ENCODE measurements around the gene SBK2. TPM values are rescaled to one million over a fixed set of nuclear protein-coding genes. Genes with fewer than 3 reads are reported as not detected.

The SBK2 gene
- total and polyA plus RNA-seq, 9 of the 15 experiments (the other 6 are each of a cell fraction or from before 2014, with no cell fraction given), result not detected

DNA sequence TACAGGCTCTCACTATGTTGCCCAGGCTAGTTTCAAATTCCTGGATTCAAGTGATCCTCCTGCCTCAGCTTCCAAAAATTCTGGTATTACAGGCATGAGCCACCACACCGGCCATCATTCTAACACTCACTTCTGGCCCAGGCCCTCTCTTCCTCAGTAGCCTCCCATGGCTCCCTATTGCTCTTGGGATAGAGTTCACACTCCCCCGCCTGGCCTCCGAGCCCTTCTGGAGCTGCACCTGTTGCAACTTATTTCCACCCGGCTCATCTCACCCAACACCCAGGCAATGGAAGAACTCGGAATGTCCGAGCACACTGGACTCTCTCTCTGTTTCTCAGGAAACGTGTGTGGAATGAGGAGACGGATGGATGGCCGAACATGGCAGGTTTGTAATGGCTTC lies 17.4 kb upstream of the SBK2 start (continued):
- TF ChIP-seq, protein P1, sequence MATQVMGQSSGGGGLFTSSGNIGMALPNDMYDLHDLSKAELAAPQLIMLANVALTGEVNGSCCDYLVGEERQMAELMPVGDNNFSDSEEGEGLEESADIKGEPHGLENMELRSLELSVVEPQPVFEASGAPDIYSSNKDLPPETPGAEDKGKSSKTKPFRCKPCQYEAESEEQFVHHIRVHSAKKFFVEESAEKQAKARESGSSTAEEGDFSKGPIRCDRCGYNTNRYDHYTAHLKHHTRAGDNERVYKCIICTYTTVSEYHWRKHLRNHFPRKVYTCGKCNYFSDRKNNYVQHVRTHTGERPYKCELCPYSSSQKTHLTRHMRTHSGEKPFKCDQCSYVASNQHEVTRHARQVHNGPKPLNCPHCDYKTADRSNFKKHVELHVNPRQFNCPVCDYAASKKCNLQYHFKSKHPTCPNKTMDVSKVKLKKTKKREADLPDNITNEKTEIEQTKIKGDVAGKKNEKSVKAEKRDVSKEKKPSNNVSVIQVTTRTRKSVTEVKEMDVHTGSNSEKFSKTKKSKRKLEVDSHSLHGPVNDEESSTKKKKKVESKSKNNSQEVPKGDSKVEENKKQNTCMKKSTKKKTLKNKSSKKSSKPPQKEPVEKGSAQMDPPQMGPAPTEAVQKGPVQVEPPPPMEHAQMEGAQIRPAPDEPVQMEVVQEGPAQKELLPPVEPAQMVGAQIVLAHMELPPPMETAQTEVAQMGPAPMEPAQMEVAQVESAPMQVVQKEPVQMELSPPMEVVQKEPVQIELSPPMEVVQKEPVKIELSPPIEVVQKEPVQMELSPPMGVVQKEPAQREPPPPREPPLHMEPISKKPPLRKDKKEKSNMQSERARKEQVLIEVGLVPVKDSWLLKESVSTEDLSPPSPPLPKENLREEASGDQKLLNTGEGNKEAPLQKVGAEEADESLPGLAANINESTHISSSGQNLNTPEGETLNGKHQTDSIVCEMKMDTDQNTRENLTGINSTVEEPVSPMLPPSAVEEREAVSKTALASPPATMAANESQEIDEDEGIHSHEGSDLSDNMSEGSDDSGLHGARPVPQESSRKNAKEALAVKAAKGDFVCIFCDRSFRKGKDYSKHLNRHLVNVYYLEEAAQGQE (IDR thresholded peaks at IDR 0.05; ENCODE audit: borderline replicate concordance), result no peak
- TF ChIP-seq, protein P1 (CRISPR knock-in tag; IDR thresholded peaks at IDR 0.05; ENCODE audit: low read depth), result no peak
- TF ChIP-seq ZNF280B (CRISPR knock-in tag; IDR thresholded peaks at IDR 0.05), result no peak
- no peak for TF ChIP-seq PATZ1 (CRISPR knock-in tag; IDR thresholded peaks at IDR 0.05; ENCODE audit: borderline replicate concordance)
- TF ChIP-seq RBM25 (IDR thresholded peaks at IDR 0.05; ENCODE audit: low read depth, low read length, severe bottlenecking), result peak; percentile 51
- TF ChIP-seq STAT5B (CRISPR knock-in tag; IDR thresholded peaks at IDR 0.05), result no peak
